Colon (tissue), 2 donors: Measurements from ENCODE around the gene WNK1.

Experiments
- FAIRE-seq: peaks from 2 replicates; lab custom pipeline; 2012; peaks lifted over from hg19 to GRCh38; lab: Jason Lieb, UNC
- donor health status: control.
- donor health status: control.

WNK1 gene

DNA sequence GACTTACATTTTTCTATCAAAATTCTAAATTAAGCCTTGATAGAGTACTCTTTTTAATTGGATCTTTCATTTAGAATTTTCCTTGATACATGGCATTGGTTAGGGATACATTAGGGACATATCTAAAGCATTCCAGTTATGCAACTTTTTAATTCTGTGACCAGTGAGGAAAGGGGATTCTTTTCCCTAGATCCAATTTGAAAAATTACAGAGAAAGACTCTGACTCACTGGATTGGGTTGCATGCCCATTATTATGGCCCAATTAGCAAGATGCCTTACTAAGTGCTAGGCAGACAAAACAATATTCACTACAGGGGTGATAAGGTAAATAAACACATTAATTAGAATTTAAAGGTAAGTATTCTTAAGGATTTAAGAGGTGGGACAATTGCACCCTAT lies 202.4 kb downstream of the WNK1 start:
- FAIRE-seq, result no peak

DNA sequence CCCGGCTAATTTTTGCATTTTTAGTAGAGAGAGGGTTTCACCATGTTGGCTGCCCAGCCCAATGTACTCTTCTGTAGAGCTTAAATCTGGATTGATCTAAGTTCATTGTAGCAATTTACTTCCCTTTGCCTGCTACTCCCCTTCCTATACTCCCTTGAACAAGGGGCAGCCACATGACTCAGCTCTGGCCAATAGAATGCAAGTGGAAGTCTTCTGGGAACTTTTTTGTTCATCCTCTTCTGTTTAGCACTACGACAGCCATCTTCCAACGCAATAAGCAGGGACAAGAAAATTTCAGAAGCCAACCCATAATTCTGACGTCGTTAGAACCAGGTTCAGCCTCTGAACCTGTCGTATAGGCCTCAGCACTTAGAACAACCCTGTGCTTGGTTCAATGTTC lies 203.6 kb downstream of the WNK1 start:
- FAIRE-seq, result no peak

GRCh38 chr12:958588-959123 lies 206.3 kb downstream of the WNK1 start:
- no peak for FAIRE-seq
